ENCODE results near the gene INPP5F.

Gene INPP5F

GRCh38 chr10:119725828-119726675, at the start of gene INPP5F:
Gene INPP5F (plus strand): TSS chr10:119726050. CDS start chr10:119726263, 213 bp downstream.
- peak; percentile 98 to 99 for DNase-seq (ENCODE audit: extremely low read depth in 1 of 2, low read depth in 1 of 2)

GRCh38 chr10:119677126-119677525, 48.7 kb upstream of the INPP5F start:
- DNase-seq (ENCODE audit: extremely low read depth in 1 of 2, low read depth in 1 of 2), result no peak

- DNase-seq (ENCODE audit: extremely low read depth in 1 of 2, low read depth in 1 of 2), result no peak
Measured at GRCh38 chr10:119677904-119678755, 47.7 kb upstream of the INPP5F start.

- no peak for DNase-seq (ENCODE audit: extremely low read depth in 1 of 2, low read depth in 1 of 2)
Measured at GRCh38 chr10:119679480-119679829, 46.4 kb upstream of the INPP5F start.

- no peak for DNase-seq (ENCODE audit: extremely low read depth in 1 of 2, low read depth in 1 of 2)
Measured at GRCh38 chr10:119680050-119680449, 45.8 kb upstream of the INPP5F start.

GRCh38 chr10:119680650-119681081, 45.2 kb upstream of the INPP5F start:
- DNase-seq (ENCODE audit: extremely low read depth in 1 of 2, low read depth in 1 of 2), result no peak

- DNase-seq (ENCODE audit: extremely low read depth in 1 of 2, low read depth in 1 of 2), result peak; percentile 54 to 72
Measured at GRCh38 chr10:119686465-119687191, 39.2 kb upstream of the INPP5F start.

GRCh38 chr10:119687192-119688032, 38.4 kb upstream of the INPP5F start:
- DNase-seq (ENCODE audit: extremely low read depth in 1 of 2, low read depth in 1 of 2), result no peak

GRCh38 chr10:119688033-119688508, 37.8 kb upstream of the INPP5F start:
- DNase-seq (ENCODE audit: extremely low read depth in 1 of 2, low read depth in 1 of 2), result no peak

GRCh38 chr10:119689016-119689580, 36.8 kb upstream of the INPP5F start:
- DNase-seq (ENCODE audit: extremely low read depth in 1 of 2, low read depth in 1 of 2), result no peak

GRCh38 chr10:119691726-119692125, 34.1 kb upstream of the INPP5F start:
- no peak for DNase-seq (ENCODE audit: extremely low read depth in 1 of 2, low read depth in 1 of 2)

GRCh38 chr10:119693262-119693957, 32.4 kb upstream of the INPP5F start:
- no peak for DNase-seq (ENCODE audit: extremely low read depth in 1 of 2, low read depth in 1 of 2)

GRCh38 chr10:119694608-119695007, 31.2 kb upstream of the INPP5F start:
- DNase-seq (ENCODE audit: extremely low read depth in 1 of 2, low read depth in 1 of 2), result no peak

- no peak for DNase-seq (ENCODE audit: extremely low read depth in 1 of 2, low read depth in 1 of 2)
Measured at GRCh38 chr10:119700321-119700954, 25.4 kb upstream of the INPP5F start.

- no peak for DNase-seq (ENCODE audit: extremely low read depth in 1 of 2, low read depth in 1 of 2)
Measured at GRCh38 chr10:119701861-119702260, 24.0 kb upstream of the INPP5F start.

GRCh38 chr10:119702583-119702982, 23.3 kb upstream of the INPP5F start:
- DNase-seq (ENCODE audit: extremely low read depth in 1 of 2, low read depth in 1 of 2), result no peak

GRCh38 chr10:119703903-119704508, 21.8 kb upstream of the INPP5F start:
- no peak for DNase-seq (ENCODE audit: extremely low read depth in 1 of 2, low read depth in 1 of 2)

GRCh38 chr10:119705434-119705831, 20.4 kb upstream of the INPP5F start:
- DNase-seq (ENCODE audit: extremely low read depth in 1 of 2, low read depth in 1 of 2), result no peak
